ENCODE data around the gene PCP2.
A peak's percentile ranks its signal among the peaks of the same experiment; 100 is the strongest.

The PCP2 gene

GRCh38 chr19:7633698-7634097 is at the start of gene PCP2:
Gene PCP2 (minus strand): TSS chr19:7633719. CDS start chr19:7633457, 262 bp downstream.
- Histone ChIP-seq H3K4me3 (ENCODE audit: low read depth in 1 of 2, low read length in 2 of 2) (no peak within 1 kb of the TSS), H3K27me3 (ENCODE audit: low read depth, low read length) (no peaks in the 10 kb centered on the region), H3K9me3 (ENCODE audit: control insufficient read depth in 1 of 2, low read length in 2 of 2) (no peaks in the 10 kb centered on the region), H3K4me1 (ENCODE audit: control insufficient read depth in 1 of 2, insufficient read depth in 2 of 2, low read length in 2 of 2) (peaks cover 8 to 18% of the 10 kb centered on the region in 2 donors), H3K36me3 (ENCODE audit: control insufficient read depth in 1 of 2, insufficient read depth in 2 of 2, low read length in 2 of 2) (peaks cover 0 to 13% of the 10 kb centered on the region in 2 donors), H3K27ac (ENCODE audit: low read length) (no peak within 1 kb of the TSS)

DNA sequence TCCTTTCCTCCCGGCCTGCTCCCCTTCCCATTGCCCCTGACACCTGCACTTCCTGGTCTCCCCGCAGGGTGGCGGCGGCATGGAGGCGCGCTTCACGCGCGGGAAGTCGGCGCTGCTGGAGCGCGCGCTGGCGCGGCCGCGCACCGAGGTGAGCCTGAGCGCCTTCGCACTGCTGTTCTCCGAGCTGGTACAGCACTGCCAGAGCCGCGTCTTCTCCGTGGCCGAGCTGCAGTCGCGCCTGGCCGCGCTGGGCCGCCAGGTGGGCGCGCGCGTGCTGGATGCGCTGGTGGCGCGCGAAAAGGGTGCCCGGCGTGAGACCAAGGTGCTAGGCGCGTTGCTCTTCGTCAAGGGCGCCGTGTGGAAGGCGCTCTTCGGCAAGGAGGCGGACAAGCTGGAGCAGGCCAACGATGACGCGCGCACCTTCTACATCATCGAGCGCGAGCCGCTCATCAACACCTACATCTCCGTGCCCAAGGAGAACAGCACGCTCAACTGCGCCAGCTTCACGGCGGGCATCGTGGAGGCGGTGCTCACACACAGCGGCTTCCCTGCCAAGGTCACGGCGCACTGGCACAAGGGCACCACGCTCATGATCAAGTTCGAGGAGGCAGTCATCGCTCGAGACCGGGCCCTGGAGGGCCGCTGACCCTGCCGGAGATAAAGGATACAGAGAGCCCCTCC is 48.8 kb upstream of the PCP2 start:
- H3K27me3 ChIP-seq (ENCODE audit: low read depth, low read length), result peaks cover 3% of the 10 kb centered on the region
- peaks cover 0 to 15% of the 10 kb centered on the region in 2 donors for H3K36me3 ChIP-seq (ENCODE audit: control insufficient read depth in 1 of 2, insufficient read depth in 2 of 2, low read length in 2 of 2)
- H3K27ac ChIP-seq (ENCODE audit: low read length), result no peak overlapping the region
- H3K4me3 ChIP-seq (ENCODE audit: low read depth in 1 of 2, low read length in 2 of 2), result peak overlapping the region in 1 of 2 donors; percentile 92
- peaks cover 0 to 20% of the 10 kb centered on the region in 2 donors for H3K4me1 ChIP-seq (ENCODE audit: control insufficient read depth in 1 of 2, insufficient read depth in 2 of 2, low read length in 2 of 2)
- H3K9me3 ChIP-seq (ENCODE audit: control insufficient read depth in 1 of 2, low read length in 2 of 2), result no peaks in the 10 kb centered on the region

GRCh38 chr19:7681340-7682174 is 48.0 kb upstream of the PCP2 start:
- no peaks in the 10 kb centered on the region for H3K9me3 ChIP-seq (ENCODE audit: control insufficient read depth in 1 of 2, low read length in 2 of 2)
- peaks cover 0 to 20% of the 10 kb centered on the region in 2 donors for H3K4me1 ChIP-seq (ENCODE audit: control insufficient read depth in 1 of 2, insufficient read depth in 2 of 2, low read length in 2 of 2)
- peaks cover 4% of the 10 kb centered on the region for H3K27me3 ChIP-seq (ENCODE audit: low read depth, low read length)
- H3K4me3 ChIP-seq (ENCODE audit: low read depth in 1 of 2, low read length in 2 of 2), result peak overlapping the region; percentile 74 to 92
- H3K36me3 ChIP-seq (ENCODE audit: control insufficient read depth in 1 of 2, insufficient read depth in 2 of 2, low read length in 2 of 2), result peaks cover 0 to 15% of the 10 kb centered on the region in 2 donors
- peak overlapping the region; percentile 63 for H3K27ac ChIP-seq (ENCODE audit: low read length)

DNA sequence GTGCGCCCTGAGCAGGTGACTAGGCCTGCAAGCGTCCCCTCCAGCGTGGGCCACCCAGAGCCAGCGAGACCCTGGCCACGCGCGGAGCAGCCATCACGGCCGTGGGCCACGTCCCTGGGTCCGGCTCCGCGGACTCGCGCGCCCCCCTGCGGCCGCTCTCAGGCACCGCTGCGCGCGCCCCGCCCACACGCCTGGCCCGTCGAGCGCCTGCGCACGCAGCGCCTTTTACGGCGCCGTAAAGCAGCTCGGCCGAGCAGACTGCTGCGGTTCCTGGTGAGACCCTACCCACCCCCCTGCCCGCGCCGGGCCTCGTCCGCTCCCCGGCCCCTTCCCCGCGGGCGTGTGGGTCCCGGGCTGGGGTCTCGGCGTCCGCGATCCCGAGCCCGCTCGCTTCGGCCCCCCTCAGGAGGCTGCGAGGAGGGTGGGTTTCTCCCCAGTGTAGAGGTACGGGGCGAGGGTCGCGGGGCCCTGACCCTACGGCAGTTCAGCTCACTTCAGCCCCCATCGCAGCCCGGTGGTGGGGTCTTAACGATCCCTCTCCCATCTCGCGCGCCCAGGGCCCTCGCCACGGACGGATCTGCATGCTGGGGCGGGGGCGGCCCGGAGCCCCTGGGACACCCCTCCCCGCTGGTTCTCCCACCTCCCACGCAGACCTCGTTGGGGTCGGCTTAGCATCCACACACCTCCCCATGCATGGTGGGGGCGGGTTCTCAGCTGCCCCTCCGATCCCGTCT is 47.3 kb upstream of the PCP2 start, which contains the start of gene TRAPPC5:
TSS of gene TRAPPC5 (plus strand) at position 228 of the 734 bp plus-strand sequence. CDS start 1,421 bp downstream, outside the sequence.
- peaks cover 0 to 20% of the 10 kb centered on the region in 2 donors for H3K4me1 ChIP-seq (ENCODE audit: control insufficient read depth in 1 of 2, insufficient read depth in 2 of 2, low read length in 2 of 2)
- peaks cover 4% of the 10 kb centered on the region for H3K27me3 ChIP-seq (ENCODE audit: low read depth, low read length)
- H3K4me3 ChIP-seq (ENCODE audit: low read depth in 1 of 2, low read length in 2 of 2), result peak within 1 kb of the TSS; percentile 74 to 92
- H3K36me3 ChIP-seq (ENCODE audit: control insufficient read depth in 1 of 2, insufficient read depth in 2 of 2, low read length in 2 of 2), result peaks cover 0 to 15% of the 10 kb centered on the region in 2 donors
- H3K9me3 ChIP-seq (ENCODE audit: control insufficient read depth in 1 of 2, low read length in 2 of 2), result no peaks in the 10 kb centered on the region
- peak within 1 kb of the TSS; percentile 63 for H3K27ac ChIP-seq (ENCODE audit: low read length)

DNA sequence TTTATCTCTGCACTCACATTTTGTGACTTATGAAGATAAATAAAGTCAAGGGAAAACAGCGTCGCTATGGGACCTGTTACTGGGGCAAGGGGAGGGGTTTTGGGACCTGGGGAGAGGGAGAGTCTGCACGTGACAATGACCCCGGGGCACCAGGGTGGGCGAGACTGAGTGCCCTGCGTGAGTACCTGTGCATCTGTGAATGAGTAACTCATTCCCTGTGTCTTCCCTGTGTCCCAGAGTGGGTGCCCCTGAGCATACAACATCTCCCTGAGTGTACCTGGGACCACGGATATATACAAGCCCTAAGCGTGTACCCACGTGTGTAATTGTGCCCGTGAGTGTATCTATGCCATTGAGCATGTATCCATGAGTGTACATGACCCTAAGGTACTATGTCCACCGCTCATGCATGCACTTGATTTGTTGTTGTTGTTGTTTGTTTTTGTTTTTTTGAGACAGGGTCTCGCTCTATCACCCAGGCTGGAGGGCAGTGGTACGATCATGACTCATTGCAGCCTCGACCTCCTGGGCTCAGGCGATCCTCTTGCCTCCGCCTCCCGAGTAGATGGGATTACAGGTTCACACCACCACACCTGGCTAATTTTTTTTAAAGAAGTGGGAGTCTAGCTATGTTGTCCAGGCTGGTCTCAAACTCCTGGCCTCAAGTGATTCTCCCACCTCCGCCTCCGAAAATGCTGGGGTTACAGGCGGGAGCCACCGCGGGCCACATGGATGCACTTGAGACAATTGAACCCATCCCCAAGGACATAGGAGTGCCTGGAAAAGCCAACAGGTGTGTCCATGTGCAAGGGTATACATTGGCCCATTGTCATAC is 46.5 kb upstream of the PCP2 start:
- Histone ChIP-seq H3K27me3 (ENCODE audit: low read depth, low read length) (peaks cover 4% of the 10 kb centered on the region), H3K36me3 (ENCODE audit: control insufficient read depth in 1 of 2, insufficient read depth in 2 of 2, low read length in 2 of 2) (peaks cover 0 to 15% of the 10 kb centered on the region in 2 donors), H3K27ac (ENCODE audit: low read length) (no peak overlapping the region), H3K4me3 (ENCODE audit: low read depth in 1 of 2, low read length in 2 of 2) (peak overlapping the region; percentile 74 to 92), H3K9me3 (ENCODE audit: control insufficient read depth in 1 of 2, low read length in 2 of 2) (no peaks in the 10 kb centered on the region), H3K4me1 (ENCODE audit: control insufficient read depth in 1 of 2, insufficient read depth in 2 of 2, low read length in 2 of 2) (peaks cover 0 to 20% of the 10 kb centered on the region in 2 donors)

GRCh38 chr19:7678971-7679751 is 45.6 kb upstream of the PCP2 start:
- no peaks in the 10 kb centered on the region for H3K9me3 ChIP-seq (ENCODE audit: control insufficient read depth in 1 of 2, low read length in 2 of 2)
- no peak overlapping the region for H3K4me3 ChIP-seq (ENCODE audit: low read depth in 1 of 2, low read length in 2 of 2)
- H3K27ac ChIP-seq (ENCODE audit: low read length), result no peak overlapping the region
- peaks cover 4% of the 10 kb centered on the region for H3K27me3 ChIP-seq (ENCODE audit: low read depth, low read length)
- H3K4me1 ChIP-seq (ENCODE audit: control insufficient read depth in 1 of 2, insufficient read depth in 2 of 2, low read length in 2 of 2), result peaks cover 0 to 20% of the 10 kb centered on the region in 2 donors
- peaks cover 0 to 15% of the 10 kb centered on the region in 2 donors for H3K36me3 ChIP-seq (ENCODE audit: control insufficient read depth in 1 of 2, insufficient read depth in 2 of 2, low read length in 2 of 2)

GRCh38 chr19:7677669-7678311 is 44.3 kb upstream of the PCP2 start:
- Histone ChIP-seq H3K9me3 (ENCODE audit: control insufficient read depth in 1 of 2, low read length in 2 of 2) (no peaks in the 10 kb centered on the region), H3K27me3 (ENCODE audit: low read depth, low read length) (peaks cover 4% of the 10 kb centered on the region), H3K4me1 (ENCODE audit: control insufficient read depth in 1 of 2, insufficient read depth in 2 of 2, low read length in 2 of 2) (peaks cover 0 to 20% of the 10 kb centered on the region in 2 donors), H3K4me3 (ENCODE audit: low read depth in 1 of 2, low read length in 2 of 2) (no peak overlapping the region), H3K36me3 (ENCODE audit: control insufficient read depth in 1 of 2, insufficient read depth in 2 of 2, low read length in 2 of 2) (peaks cover 0 to 8% of the 10 kb centered on the region in 2 donors), H3K27ac (ENCODE audit: low read length) (no peak overlapping the region)

DNA sequence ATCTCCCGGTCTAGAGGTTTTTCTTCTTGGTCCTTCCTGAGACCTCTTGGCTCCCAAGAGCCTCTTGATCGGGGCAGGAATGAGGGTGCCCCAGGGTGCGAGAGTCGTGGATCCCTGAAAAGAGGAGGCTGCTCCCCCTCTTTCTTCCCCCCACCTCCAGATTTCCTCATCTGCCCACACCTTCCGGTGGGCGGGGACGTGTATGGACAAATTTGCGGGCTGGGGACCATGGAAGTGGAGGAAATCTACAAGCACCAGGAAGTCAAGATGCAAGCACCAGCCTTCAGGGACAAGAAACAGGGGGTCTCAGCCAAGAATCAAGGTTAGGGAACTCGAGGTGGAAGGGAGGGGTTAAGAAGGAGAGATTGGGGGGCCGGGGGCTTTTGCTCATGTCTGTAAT is 43.3 kb upstream of the PCP2 start, which contains the start of gene MCEMP1:
TSS of gene MCEMP1 (plus strand) at position 237 of the 400 bp plus-strand sequence. CDS start at position 268, 31 bp downstream.
- Histone ChIP-seq H3K36me3 (ENCODE audit: control insufficient read depth in 1 of 2, insufficient read depth in 2 of 2, low read length in 2 of 2) (no peaks in the 10 kb centered on the region), H3K9me3 (ENCODE audit: control insufficient read depth in 1 of 2, low read length in 2 of 2) (no peaks in the 10 kb centered on the region), H3K4me3 (ENCODE audit: low read depth in 1 of 2, low read length in 2 of 2) (no peak within 1 kb of the TSS), H3K27ac (ENCODE audit: low read length) (no peak within 1 kb of the TSS), H3K27me3 (ENCODE audit: low read depth, low read length) (peaks cover 4% of the 10 kb centered on the region), H3K4me1 (ENCODE audit: control insufficient read depth in 1 of 2, insufficient read depth in 2 of 2, low read length in 2 of 2) (peaks cover 0 to 11% of the 10 kb centered on the region in 2 donors)

DNA sequence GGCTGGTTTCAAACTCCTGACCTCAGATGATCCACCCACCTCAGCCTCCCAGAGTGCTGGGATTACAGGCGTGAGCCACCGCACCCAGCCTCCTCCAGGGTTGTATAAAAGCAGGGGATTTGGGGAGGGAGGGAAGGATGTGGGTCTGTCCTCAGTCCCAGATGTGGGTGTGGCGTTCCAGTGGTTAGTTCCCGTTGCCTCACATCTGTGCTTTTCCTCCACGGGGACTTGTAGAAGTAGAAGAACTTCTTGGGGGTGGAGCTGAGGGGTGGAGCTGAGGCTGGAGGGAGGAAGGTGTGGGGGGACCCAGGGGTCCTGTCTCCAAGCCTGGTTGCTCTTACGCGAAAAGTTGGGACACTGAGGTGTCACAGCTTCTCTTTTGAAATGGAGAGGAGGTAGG is 42.9 kb upstream of the PCP2 start:
- Histone ChIP-seq H3K36me3 (ENCODE audit: control insufficient read depth in 1 of 2, insufficient read depth in 2 of 2, low read length in 2 of 2) (no peaks in the 10 kb centered on the region), H3K27ac (ENCODE audit: low read length) (no peak overlapping the region), H3K9me3 (ENCODE audit: control insufficient read depth in 1 of 2, low read length in 2 of 2) (no peaks in the 10 kb centered on the region), H3K27me3 (ENCODE audit: low read depth, low read length) (peaks cover 4% of the 10 kb centered on the region), H3K4me3 (ENCODE audit: low read depth in 1 of 2, low read length in 2 of 2) (no peak overlapping the region), H3K4me1 (ENCODE audit: control insufficient read depth in 1 of 2, insufficient read depth in 2 of 2, low read length in 2 of 2) (peaks cover 0 to 6% of the 10 kb centered on the region in 2 donors)
